ENCODE results near the gene FZD1.

FZD1 gene

DNA sequence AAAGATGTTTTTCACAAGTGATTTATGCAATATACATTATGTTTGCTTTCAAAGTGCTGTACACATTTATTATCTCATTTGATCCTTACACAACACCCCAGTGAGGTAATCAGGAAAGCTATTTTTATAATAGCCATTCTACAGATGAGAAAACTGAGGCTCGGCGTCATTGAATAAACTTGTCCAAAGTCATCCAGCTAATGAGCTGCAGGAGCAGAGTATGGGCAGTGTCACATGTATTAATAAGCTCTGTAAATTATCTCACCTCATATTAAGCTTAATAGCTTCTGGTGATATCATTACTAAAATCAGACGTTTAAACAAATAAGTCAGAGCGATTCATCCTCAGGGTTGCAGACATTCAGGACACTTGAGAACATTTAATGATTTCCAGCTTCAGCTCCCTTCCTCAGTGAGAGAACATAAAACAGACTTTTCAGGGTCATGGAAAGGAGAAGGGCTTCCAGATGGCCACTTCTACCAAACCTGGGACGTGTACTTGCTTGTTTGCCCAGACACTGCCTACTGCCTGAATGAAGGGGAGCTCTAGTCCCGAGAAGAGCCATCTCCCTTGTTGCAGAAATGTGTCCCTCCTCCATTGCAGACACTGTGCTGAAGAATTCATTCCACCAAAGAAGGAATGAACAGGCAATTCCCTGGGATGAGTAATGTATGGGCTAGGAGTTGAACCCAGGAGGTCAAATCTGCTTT lies 20.5 kb upstream of the FZD1 start:
- Histone ChIP-seq H2AK5ac (ENCODE audit: low read length) (no peak overlapping the region), H3K79me1 (ENCODE audit: low read length) (no peaks in the 10 kb centered on the region), H3K4me3 (ENCODE audit: low read depth, low read length) (no peak overlapping the region), H3K9ac (ENCODE audit: low read length) (no peak overlapping the region), H3K27ac (ENCODE audit: low read depth, low read length) (no peak overlapping the region), H2BK5ac (ENCODE audit: low read depth, low read length, poor library complexity) (no peak overlapping the region), H2BK12ac (ENCODE audit: low read length) (no peak overlapping the region), H3K4me1 (ENCODE audit: control insufficient read depth in 1 of 2, insufficient read depth in 2 of 2, low read length in 2 of 2) (peaks cover 0 to 4% of the 10 kb centered on the region in 2 experiments), H3K4ac (ENCODE audit: low read depth, low read length) (no peak overlapping the region), H4K8ac (ENCODE audit: low read depth, low read length) (no peak overlapping the region), H2AFZ (ENCODE audit: insufficient read depth, low read length, poor library complexity) (no peak overlapping the region), H3K4me2 (ENCODE audit: low read length) (no peak overlapping the region), H3K14ac (ENCODE audit: low read length) (no peak overlapping the region), H3K79me2 (ENCODE audit: control insufficient read depth, insufficient read depth, low read length, poor library complexity) (no peaks in the 10 kb centered on the region), H4K91ac (ENCODE audit: low read depth, low read length) (no peak overlapping the region), H3K23ac (ENCODE audit: low read length) (no peak overlapping the region), H3K27me3 (ENCODE audit: insufficient read depth, low read length) (no peaks in the 10 kb centered on the region), H3K18ac (ENCODE audit: low read length) (no peak overlapping the region), H4K12ac (ENCODE audit: low read depth, low read length) (no peak overlapping the region), H3K9me3 (ENCODE audit: insufficient read depth, low read depth, low read length) (no peaks in the 10 kb centered on the region), H2BK120ac (ENCODE audit: insufficient read depth, low read length, poor library complexity) (no peak overlapping the region), H3K36me3 (ENCODE audit: control insufficient read depth in 1 of 2, insufficient read depth in 2 of 2, low read length in 2 of 2) (no peaks in the 10 kb centered on the region)
- WGBS (ENCODE audit: extremely low coverage, insufficient coverage, insufficient read length) = no CpG with 5 or more reads among the region's 6 CpGs
- DNase-seq = peak; percentile 6 to 60

- Histone ChIP-seq H3K79me1 (ENCODE audit: low read length) (no peaks in the 10 kb centered on the region), H3K23ac (ENCODE audit: low read length) (no peak overlapping the region), H3K14ac (ENCODE audit: low read length) (no peak overlapping the region)
Observed at GRCh38 chr7:91247500-91247899, 16.7 kb upstream of the FZD1 start.

DNA sequence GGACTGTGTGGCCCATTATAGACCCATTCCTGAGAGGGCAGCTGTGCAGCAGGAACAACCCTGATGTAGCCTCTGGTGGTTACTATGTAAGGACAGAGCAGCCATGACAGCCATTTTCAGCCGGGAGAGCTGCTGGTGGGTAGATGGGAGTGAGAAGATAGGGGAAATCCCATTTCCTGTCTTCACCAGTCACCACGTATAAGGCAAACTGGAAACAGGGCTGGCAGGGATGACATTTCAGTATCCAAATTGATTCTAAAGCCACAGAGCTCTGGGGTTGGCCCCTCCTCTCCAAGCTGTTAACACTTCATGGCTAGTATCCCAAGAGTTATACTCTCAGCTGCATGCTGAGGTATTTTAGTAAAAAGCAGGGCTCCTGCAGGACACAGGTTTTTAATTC lies 15.2 kb upstream of the FZD1 start:
- no CpG with 5 or more reads among the region's 2 CpGs for WGBS (ENCODE audit: extremely low coverage, insufficient coverage, insufficient read length)

More at GRCh38 chr7:91247500-91247899, 16.7 kb upstream of the FZD1 start:
- no peak for DNase-seq
- no peaks in the 10 kb centered on the region for H3K9me3 ChIP-seq (ENCODE audit: insufficient read depth, low read depth, low read length)
- no peak overlapping the region for H2AK5ac ChIP-seq (ENCODE audit: low read length)
- H3K4me3 ChIP-seq (ENCODE audit: low read depth, low read length) = no peak overlapping the region
- H2BK12ac ChIP-seq (ENCODE audit: low read length) = no peak overlapping the region
- H3K27me3 ChIP-seq (ENCODE audit: insufficient read depth, low read length) = no peaks in the 10 kb centered on the region
- no peak overlapping the region for H4K91ac ChIP-seq (ENCODE audit: low read depth, low read length)
- H2BK120ac ChIP-seq (ENCODE audit: insufficient read depth, low read length, poor library complexity) = no peak overlapping the region
- H3K36me3 ChIP-seq (ENCODE audit: control insufficient read depth in 1 of 2, insufficient read depth in 2 of 2, low read length in 2 of 2) = no peaks in the 10 kb centered on the region
- no peak overlapping the region for H3K27ac ChIP-seq (ENCODE audit: low read depth, low read length)
- no peak overlapping the region for H2AFZ ChIP-seq (ENCODE audit: insufficient read depth, low read length, poor library complexity)
- H3K4me1 ChIP-seq (ENCODE audit: control insufficient read depth in 1 of 2, insufficient read depth in 2 of 2, low read length in 2 of 2) = peaks cover 3 to 6% of the 10 kb centered on the region in 2 experiments
- H3K18ac ChIP-seq (ENCODE audit: low read length) = no peak overlapping the region
- H4K8ac ChIP-seq (ENCODE audit: low read depth, low read length) = no peak overlapping the region
- no peak overlapping the region for H4K12ac ChIP-seq (ENCODE audit: low read depth, low read length)
- no peak overlapping the region for H2BK5ac ChIP-seq (ENCODE audit: low read depth, low read length, poor library complexity)
- H3K4me2 ChIP-seq (ENCODE audit: low read length) = no peak overlapping the region
- H3K79me2 ChIP-seq (ENCODE audit: control insufficient read depth, insufficient read depth, low read length, poor library complexity) = no peaks in the 10 kb centered on the region
- no peak overlapping the region for H3K9ac ChIP-seq (ENCODE audit: low read length)
- H3K4ac ChIP-seq (ENCODE audit: low read depth, low read length) = no peak overlapping the region

GRCh38 chr7:91249506-91250233 lies 14.6 kb upstream of the FZD1 start:
- no CpG with 5 or more reads among the region's 4 CpGs for WGBS (ENCODE audit: extremely low coverage, insufficient coverage, insufficient read length)

More for the DNA sequence above, 15.2 kb upstream of the FZD1 start:
- Histone ChIP-seq H3K79me2 (ENCODE audit: control insufficient read depth, insufficient read depth, low read length, poor library complexity) (no peaks in the 10 kb centered on the region), H3K9ac (ENCODE audit: low read length) (no peak overlapping the region), H2BK5ac (ENCODE audit: low read depth, low read length, poor library complexity) (no peak overlapping the region), H3K27ac (ENCODE audit: low read depth, low read length) (no peak overlapping the region), H4K12ac (ENCODE audit: low read depth, low read length) (no peak overlapping the region), H3K18ac (ENCODE audit: low read length) (peak overlapping the region; percentile 26), H2AK5ac (ENCODE audit: low read length) (no peak overlapping the region), H2BK12ac (ENCODE audit: low read length) (peak overlapping the region; percentile 53), H3K4me1 (ENCODE audit: control insufficient read depth in 1 of 2, insufficient read depth in 2 of 2, low read length in 2 of 2) (peaks cover 3 to 6% of the 10 kb centered on the region in 2 experiments), H3K4me2 (ENCODE audit: low read length) (no peak overlapping the region), H3K36me3 (ENCODE audit: control insufficient read depth in 1 of 2, insufficient read depth in 2 of 2, low read length in 2 of 2) (no peaks in the 10 kb centered on the region), H3K27me3 (ENCODE audit: insufficient read depth, low read length) (no peaks in the 10 kb centered on the region), H3K4me3 (ENCODE audit: low read depth, low read length) (no peak overlapping the region), H4K91ac (ENCODE audit: low read depth, low read length) (no peak overlapping the region), H3K23ac (ENCODE audit: low read length) (no peak overlapping the region), H3K9me3 (ENCODE audit: insufficient read depth, low read depth, low read length) (no peaks in the 10 kb centered on the region), H2BK120ac (ENCODE audit: insufficient read depth, low read length, poor library complexity) (no peak overlapping the region), H3K79me1 (ENCODE audit: low read length) (no peaks in the 10 kb centered on the region), H4K8ac (ENCODE audit: low read depth, low read length) (no peak overlapping the region), H2AFZ (ENCODE audit: insufficient read depth, low read length, poor library complexity) (no peak overlapping the region), H3K4ac (ENCODE audit: low read depth, low read length) (no peak overlapping the region), H3K14ac (ENCODE audit: low read length) (no peak overlapping the region)
- peak; percentile 74 to 79 for DNase-seq

More at GRCh38 chr7:91249506-91250233, 14.6 kb upstream of the FZD1 start:
- Histone ChIP-seq H2BK5ac (ENCODE audit: low read depth, low read length, poor library complexity) (no peak overlapping the region), H2AFZ (ENCODE audit: insufficient read depth, low read length, poor library complexity) (no peak overlapping the region), H2BK120ac (ENCODE audit: insufficient read depth, low read length, poor library complexity) (no peak overlapping the region), H3K18ac (ENCODE audit: low read length) (no peak overlapping the region), H3K27me3 (ENCODE audit: insufficient read depth, low read length) (no peaks in the 10 kb centered on the region), H3K23ac (ENCODE audit: low read length) (no peak overlapping the region), H3K4me3 (ENCODE audit: low read depth, low read length) (no peak overlapping the region), H3K27ac (ENCODE audit: low read depth, low read length) (no peak overlapping the region), H3K79me1 (ENCODE audit: low read length) (no peaks in the 10 kb centered on the region), H3K4me1 (ENCODE audit: control insufficient read depth in 1 of 2, insufficient read depth in 2 of 2, low read length in 2 of 2) (peaks cover 3 to 6% of the 10 kb centered on the region in 2 experiments), H3K4ac (ENCODE audit: low read depth, low read length) (no peak overlapping the region), H4K91ac (ENCODE audit: low read depth, low read length) (no peak overlapping the region), H3K9ac (ENCODE audit: low read length) (no peak overlapping the region), H3K4me2 (ENCODE audit: low read length) (no peak overlapping the region), H2AK5ac (ENCODE audit: low read length) (no peak overlapping the region), H3K79me2 (ENCODE audit: control insufficient read depth, insufficient read depth, low read length, poor library complexity) (no peaks in the 10 kb centered on the region), H2BK12ac (ENCODE audit: low read length) (no peak overlapping the region), H4K8ac (ENCODE audit: low read depth, low read length) (no peak overlapping the region), H3K36me3 (ENCODE audit: control insufficient read depth in 1 of 2, insufficient read depth in 2 of 2, low read length in 2 of 2) (no peaks in the 10 kb centered on the region), H4K12ac (ENCODE audit: low read depth, low read length) (no peak overlapping the region), H3K9me3 (ENCODE audit: insufficient read depth, low read depth, low read length) (no peaks in the 10 kb centered on the region), H3K14ac (ENCODE audit: low read length) (no peak overlapping the region)
- DNase-seq = peak; percentile 58 to 85
